Mucosa of stomach (tissue), 1 donor: Measurements from ENCODE around the gene ABCA13.
"Not testable (repeated sequence)": the region's sequence is repeated elsewhere in the genome, so short reads cannot be mapped to it uniquely, and the experiment has no call there.

Source experiments
- H3K27me3 ChIP-seq: one replicate; pipeline ENCODE4 v1.7.0; 2013; ENCODE audit warnings: mild to moderate bottlenecking, low read length; ENCODE audit not compliant: control insufficient read depth, insufficient read depth
- H3K36me3 ChIP-seq: one replicate; pipeline ENCODE4 v1.7.0; 2013; ENCODE audit warnings: low read length; ENCODE audit not compliant: control insufficient read depth, insufficient read depth
- H3K4me1 ChIP-seq: one replicate; pipeline ENCODE4 v1.7.0; 2013; ENCODE audit warnings: mild to moderate bottlenecking, low read length; ENCODE audit not compliant: control insufficient read depth, insufficient read depth
- H3K4me3 ChIP-seq: one replicate; pipeline ENCODE4 v1.7.0; 2013; ENCODE audit warnings: low read length
- H3K9ac ChIP-seq: one replicate; pipeline ENCODE4 v1.7.0; 2013; ENCODE audit warnings: mild to moderate bottlenecking, low read length, moderate library complexity
- H3K9me3 ChIP-seq: one replicate; pipeline ENCODE4 v1.7.0; 2013; ENCODE audit warnings: mild to moderate bottlenecking, low read length, moderate library complexity; ENCODE audit not compliant: control insufficient read depth
- donor health status: Pancreatic carcinoma.

Gene ABCA13

GRCh38 chr7:48171202-48171601, at the start of gene ABCA13:
Gene ABCA13, plus strand, starts transcription at chr7:48171458. Its CDS starts 26 bp downstream, at chr7:48171484.
- Histone ChIP-seq H3K36me3 (no peaks in the 10 kb centered on the region), H3K9ac (no peak within 1 kb of the TSS), H3K4me3 (no peak within 1 kb of the TSS), H3K27me3 (no peaks in the 10 kb centered on the region), H3K4me1 (peaks cover 3% of the 10 kb centered on the region), H3K9me3 (no peaks in the 10 kb centered on the region)

- H3K9ac ChIP-seq, result no peak overlapping the region
- H3K4me3 ChIP-seq, result no peak overlapping the region
- H3K9me3 ChIP-seq, result no peaks in the 10 kb centered on the region
- H3K27me3 ChIP-seq, result no peaks in the 10 kb centered on the region
- no peaks in the 10 kb centered on the region for H3K4me1 ChIP-seq
- H3K36me3 ChIP-seq, result no peaks in the 10 kb centered on the region
These were observed 45.2 kb upstream of the ABCA13 start for GRCh38 chr7:48126037-48126436.

- no peaks in the 10 kb centered on the region for H3K27me3 ChIP-seq
These were observed 40.6 kb upstream of the ABCA13 start for GRCh38 chr7:48130658-48131108.

GRCh38 chr7:48132792-48133191, 38.5 kb upstream of the ABCA13 start:
- Histone ChIP-seq H3K9ac (no peak overlapping the region), H3K4me3 (no peak overlapping the region), H3K9me3 (no peaks in the 10 kb centered on the region), H3K4me1 (no peaks in the 10 kb centered on the region), H3K27me3 (no peaks in the 10 kb centered on the region), H3K36me3 (no peaks in the 10 kb centered on the region)

More at GRCh38 chr7:48130658-48131108, 40.6 kb upstream of the ABCA13 start:
- H3K36me3 ChIP-seq, result no peaks in the 10 kb centered on the region
- H3K4me1 ChIP-seq, result no peaks in the 10 kb centered on the region
- no peak overlapping the region for H3K4me3 ChIP-seq
- H3K9me3 ChIP-seq, result no peaks in the 10 kb centered on the region
- H3K9ac ChIP-seq, result no peak overlapping the region

GRCh38 chr7:48139459-48139858, 31.8 kb upstream of the ABCA13 start:
- no peak overlapping the region for H3K9ac ChIP-seq
- H3K27me3 ChIP-seq, result no peaks in the 10 kb centered on the region
- no peaks in the 10 kb centered on the region for H3K36me3 ChIP-seq
- peaks cover 45% of the 10 kb centered on the region for H3K4me1 ChIP-seq
- H3K9me3 ChIP-seq, result no peaks in the 10 kb centered on the region
- H3K4me3 ChIP-seq, result no peak overlapping the region

GRCh38 chr7:48140001-48140681, 31.1 kb upstream of the ABCA13 start:
- Histone ChIP-seq H3K27me3 (no peaks in the 10 kb centered on the region), H3K36me3 (no peaks in the 10 kb centered on the region), H3K4me1 (peaks cover 49% of the 10 kb centered on the region), H3K9me3 (no peaks in the 10 kb centered on the region), H3K9ac (no peak overlapping the region), H3K4me3 (no peak overlapping the region)

- Histone ChIP-seq H3K4me1 (peaks cover 55% of the 10 kb centered on the region), H3K36me3 (no peaks in the 10 kb centered on the region), H3K9ac (no peak overlapping the region), H3K4me3 (no peak overlapping the region), H3K27me3 (no peaks in the 10 kb centered on the region), H3K9me3 (no peaks in the 10 kb centered on the region)
These were observed 29.7 kb upstream of the ABCA13 start for GRCh38 chr7:48141521-48141920.

- Histone ChIP-seq H3K9me3 (no peaks in the 10 kb centered on the region), H3K4me3 (peak overlapping the region; percentile 2), H3K9ac (no peak overlapping the region)
These were observed 26.9 kb upstream of the ABCA13 start for GRCh38 chr7:48144291-48144768.

GRCh38 chr7:48147078-48147591, 24.1 kb upstream of the ABCA13 start:
- Histone ChIP-seq H3K9ac (no peak overlapping the region), H3K9me3 (no peaks in the 10 kb centered on the region), H3K4me3 (no peak overlapping the region), H3K27me3 (no peaks in the 10 kb centered on the region), H3K36me3 (no peaks in the 10 kb centered on the region), H3K4me1 (peaks cover 63% of the 10 kb centered on the region)

More at GRCh38 chr7:48144291-48144768, 26.9 kb upstream of the ABCA13 start:
- H3K36me3 ChIP-seq, result no peaks in the 10 kb centered on the region
- peaks cover 78% of the 10 kb centered on the region for H3K4me1 ChIP-seq
- H3K27me3 ChIP-seq, result no peaks in the 10 kb centered on the region

- not testable (repeated sequence) for H3K36me3 ChIP-seq, H3K4me3 ChIP-seq, H3K27me3 ChIP-seq, H3K9me3 ChIP-seq, H3K9ac ChIP-seq
- peaks cover 58% of the 10 kb centered on the region for H3K4me1 ChIP-seq
These were observed 23.6 kb upstream of the ABCA13 start for GRCh38 chr7:48147690-48148089.

GRCh38 chr7:48148311-48148710, 22.9 kb upstream of the ABCA13 start:
- Histone ChIP-seq H3K9ac (no peak overlapping the region), H3K27me3 (no peaks in the 10 kb centered on the region), H3K4me3 (no peak overlapping the region)

GRCh38 chr7:48149058-48149457, 22.2 kb upstream of the ABCA13 start:
- H3K9ac ChIP-seq, result no peak overlapping the region
- H3K27me3 ChIP-seq, result no peaks in the 10 kb centered on the region
- H3K9me3 ChIP-seq, result no peaks in the 10 kb centered on the region
- H3K4me1 ChIP-seq, result peaks cover 46% of the 10 kb centered on the region
- H3K36me3 ChIP-seq, result no peaks in the 10 kb centered on the region
- no peak overlapping the region for H3K4me3 ChIP-seq

More at GRCh38 chr7:48148311-48148710, 22.9 kb upstream of the ABCA13 start:
- Histone ChIP-seq H3K4me1 (peaks cover 52% of the 10 kb centered on the region), H3K9me3 (no peaks in the 10 kb centered on the region), H3K36me3 (no peaks in the 10 kb centered on the region)
